Mesodermal cell (in vitro differentiated cells): ENCODE results near the gene TMEM100.
A peak's percentile ranks its signal among the peaks of the same experiment; 100 is the strongest.

Experiments used
- H3K27ac ChIP-seq: 2 replicates; pipeline ENCODE4 v1.7.0; 2013; ENCODE audit warnings: mild to moderate bottlenecking, low read depth, low read length, moderate library complexity; ENCODE audit not compliant: severe bottlenecking
- H3K36me3 ChIP-seq: 2 replicates; pipeline ENCODE4 v1.7.1; 2013; ENCODE audit warnings: mild to moderate bottlenecking, low read length, moderate library complexity; ENCODE audit not compliant: control insufficient read depth, insufficient read depth
- H3K4me1 ChIP-seq: one replicate; pipeline ENCODE4 v1.7.1; 2013; ENCODE audit warnings: mild to moderate bottlenecking, low read length; ENCODE audit not compliant: insufficient read depth, control insufficient read depth, poor library complexity, severe bottlenecking
- H3K4me3 ChIP-seq: 2 replicates; pipeline ENCODE4 v1.7.0; 2013; ENCODE audit warnings: low read length, control low read depth, mild to moderate bottlenecking; ENCODE audit not compliant: insufficient read depth, poor library complexity, severe bottlenecking; ENCODE audit errors: extremely low read depth
- H3K9me3 ChIP-seq: 2 replicates; pipeline ENCODE4 v1.7.1; 2013; ENCODE audit warnings: mild to moderate bottlenecking, low read length, moderate library complexity; ENCODE audit not compliant: control insufficient read depth
- WGBS, 2 experiments: methylation state at CpG; one replicate each; pipeline ENCODE4 v1.1.5; 2013; ENCODE audit warnings: missing lambda C conversion rate in 2 of 2; ENCODE audit not compliant: insufficient coverage in 2 of 2; 5-methylcytosine and 5-hydroxymethylcytosine counted together

The TMEM100 gene

DNA sequence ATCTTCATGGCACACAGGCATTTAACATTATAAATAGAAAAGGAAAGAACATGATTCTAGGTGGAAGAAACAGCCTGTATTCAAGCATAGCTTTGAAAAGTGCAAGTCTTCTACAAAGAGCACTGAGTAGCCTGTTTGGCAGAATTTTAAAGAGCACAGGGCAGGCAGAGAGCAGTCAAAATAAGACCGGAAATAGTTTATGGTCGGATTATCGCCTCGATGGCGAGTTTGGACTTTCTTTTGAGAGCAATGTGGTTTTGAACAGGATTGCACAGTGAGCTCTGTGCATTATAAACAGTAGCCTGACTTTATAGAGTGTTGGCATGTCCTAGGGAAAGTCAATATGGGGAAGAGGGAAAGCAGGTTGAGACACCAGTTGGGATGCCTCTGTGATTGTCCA is 6.2 kb upstream of the TMEM100 start:
- Histone ChIP-seq H3K9me3 (no peaks in the 10 kb centered on the region), H3K4me1 (peaks cover 43% of the 10 kb centered on the region), H3K36me3 (no peaks in the 10 kb centered on the region), H3K27ac (no peak overlapping the region), H3K4me3 (no peak overlapping the region)
- 97 to 100% methylated on average over 5 of the region's 5 CpGs for WGBS, 2 experiments

DNA sequence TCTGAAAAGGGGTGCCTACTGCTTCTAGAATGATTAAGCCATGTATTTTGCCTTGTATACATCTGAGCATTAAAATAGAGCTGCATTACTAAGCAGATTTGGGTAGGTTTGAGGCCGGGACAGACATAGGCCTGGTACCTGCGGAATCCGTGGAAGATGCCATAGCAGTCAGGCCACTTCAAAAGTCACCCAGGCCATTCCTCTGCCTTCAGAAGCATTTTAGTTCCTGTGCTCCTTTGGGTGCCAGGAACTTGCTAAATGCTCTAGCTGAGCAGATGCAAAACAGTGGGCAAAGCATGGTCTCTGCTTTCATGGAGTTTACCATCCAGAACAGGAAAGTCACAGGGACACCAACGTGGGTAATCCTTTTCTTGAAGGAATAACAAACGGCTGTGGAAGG is 5.7 kb upstream of the TMEM100 start:
- Histone ChIP-seq H3K4me3 (no peak overlapping the region), H3K4me1 (peaks cover 40% of the 10 kb centered on the region), H3K36me3 (no peaks in the 10 kb centered on the region), H3K9me3 (no peaks in the 10 kb centered on the region), H3K27ac (no peak overlapping the region)
- WGBS, 2 experiments: 73 to 95% methylated on average over 3 to 5 of the region's 5 CpGs

DNA sequence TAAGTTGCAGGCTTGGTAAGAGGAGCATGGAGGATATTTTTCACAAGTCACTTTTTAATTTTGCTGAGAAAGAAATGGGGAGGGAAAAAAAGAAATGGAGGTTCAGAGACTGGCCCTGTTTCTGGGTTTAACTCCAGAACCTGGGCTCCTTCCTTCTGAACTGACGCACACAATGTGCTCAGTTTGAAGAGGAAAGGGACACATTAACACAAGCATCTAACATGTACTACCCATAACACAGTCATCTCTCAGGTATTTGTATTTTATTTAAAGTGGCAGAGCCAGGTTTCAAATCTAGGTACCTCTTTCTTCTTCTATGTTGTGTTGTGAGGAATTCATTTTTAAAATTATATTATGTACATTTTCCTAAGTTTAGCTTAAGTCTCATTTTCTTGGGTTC is 5.3 kb upstream of the TMEM100 start:
- H3K27ac ChIP-seq: no peak overlapping the region
- no peaks in the 10 kb centered on the region for H3K36me3 ChIP-seq
- H3K4me3 ChIP-seq: no peak overlapping the region
- no peaks in the 10 kb centered on the region for H3K9me3 ChIP-seq
- no CpG with 5 or more reads among the region's 1 CpG for WGBS, 2 experiments
- H3K4me1 ChIP-seq: peaks cover 42% of the 10 kb centered on the region

DNA sequence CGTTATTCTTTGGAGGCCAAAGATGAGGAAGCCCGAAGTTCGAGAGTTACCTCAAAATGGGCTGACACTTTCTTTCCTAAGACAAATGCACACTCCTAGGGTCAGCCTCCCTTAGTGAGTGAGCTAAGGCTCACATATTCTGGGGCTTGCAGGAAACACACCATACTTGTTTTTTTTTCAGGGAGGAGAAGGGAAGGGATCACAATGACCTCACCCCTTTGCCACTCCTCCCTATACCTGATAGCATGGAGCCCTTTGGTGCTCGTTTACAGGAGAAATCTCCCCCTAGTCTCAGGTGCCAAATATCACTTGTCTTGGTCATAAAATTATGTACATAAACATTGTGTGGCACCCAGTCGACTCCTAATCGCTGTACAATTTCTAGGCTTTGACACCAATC is 4.6 kb upstream of the TMEM100 start:
- Histone ChIP-seq H3K4me1 (peaks cover 38% of the 10 kb centered on the region), H3K27ac (no peak overlapping the region), H3K36me3 (no peaks in the 10 kb centered on the region), H3K9me3 (no peaks in the 10 kb centered on the region), H3K4me3 (no peak overlapping the region)
- WGBS, 2 experiments: 100% methylated on average over 3 to 5 of the region's 6 CpGs

DNA sequence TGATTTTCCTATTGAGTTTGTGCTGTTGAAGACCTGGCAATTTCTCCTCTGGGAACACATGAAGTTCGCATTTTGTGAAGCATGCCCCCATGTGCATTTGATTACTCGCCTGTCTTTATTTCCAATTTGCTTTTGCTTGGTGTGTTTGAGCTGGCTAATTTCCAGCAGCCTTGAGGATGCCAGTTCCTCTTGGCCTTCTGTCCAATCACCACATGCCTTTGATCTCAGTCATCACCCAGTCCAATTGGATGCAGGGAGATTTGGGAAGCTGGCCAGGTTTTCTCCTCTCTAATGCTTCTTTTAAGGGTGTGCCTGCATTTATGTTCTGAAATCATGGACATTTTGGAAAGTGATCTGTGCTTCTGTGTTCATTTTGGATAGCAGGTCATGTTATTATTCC is 3.8 kb upstream of the TMEM100 start:
- H3K4me3 ChIP-seq: no peak overlapping the region
- H3K4me1 ChIP-seq: peaks cover 29% of the 10 kb centered on the region
- H3K27ac ChIP-seq: no peak overlapping the region
- H3K36me3 ChIP-seq: peaks cover under 1% of the 10 kb centered on the region
- no peaks in the 10 kb centered on the region for H3K9me3 ChIP-seq
- WGBS, 2 experiments: 91 to 100% methylated on average over 1 to 2 of the region's 2 CpGs

DNA sequence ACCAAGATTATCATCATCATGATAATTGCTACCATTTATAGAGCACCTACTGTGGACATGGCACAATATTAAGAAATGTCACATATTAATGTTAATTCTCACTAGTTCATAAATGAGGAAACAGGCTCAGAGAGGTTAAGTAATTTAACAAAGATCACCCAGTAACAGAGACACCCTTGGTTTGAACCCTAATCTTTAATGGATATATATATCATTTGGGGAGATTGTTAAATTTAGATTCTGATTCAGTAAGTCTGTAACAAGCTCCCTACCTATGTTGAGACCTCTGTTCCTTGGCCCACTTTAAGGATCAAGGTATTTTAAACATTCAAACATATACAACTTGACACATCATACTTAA is 804 bp upstream of the TMEM100 start:
- Histone ChIP-seq H3K27ac (peak overlapping the region; percentile 90), H3K9me3 (no peaks in the 10 kb centered on the region), H3K4me1 (peaks cover 28% of the 10 kb centered on the region), H3K4me3 (peak overlapping the region; percentile 47), H3K36me3 (peaks cover 3% of the 10 kb centered on the region)

DNA sequence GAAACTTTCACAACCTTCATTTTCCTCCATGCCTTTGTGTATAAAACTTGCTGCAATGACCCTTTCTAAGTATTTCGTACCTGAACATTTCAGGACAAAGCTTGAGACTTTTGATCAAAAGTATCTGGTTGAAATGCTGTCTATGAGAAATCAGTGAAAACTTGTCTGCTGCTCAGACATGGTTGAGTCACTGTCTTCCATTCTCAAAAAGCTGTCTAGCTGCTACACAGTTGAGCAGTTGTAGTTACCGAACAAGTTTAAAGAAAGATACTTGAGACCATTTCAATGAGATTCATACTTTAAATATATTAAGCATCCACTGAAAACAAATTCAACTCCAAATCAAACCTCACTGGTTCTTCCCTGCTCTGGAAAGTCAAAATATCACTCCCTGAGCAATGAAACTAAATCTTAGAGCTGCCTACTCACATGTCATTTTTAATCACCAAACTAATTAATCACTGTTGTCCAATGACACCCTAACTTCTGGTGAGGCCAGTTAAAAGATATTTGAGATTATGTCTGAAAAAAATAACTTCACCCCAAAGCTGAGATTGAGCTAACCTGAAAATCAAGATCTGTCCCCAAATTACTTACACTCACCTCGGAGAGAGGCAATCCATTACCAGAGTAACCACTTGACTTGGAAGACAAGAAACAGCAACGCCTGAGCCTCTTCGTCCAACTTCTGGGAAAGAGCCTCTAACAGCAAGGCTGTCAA is 488 bp downstream of the TMEM100 start:
- Histone ChIP-seq H3K36me3 (peaks cover 3% of the 10 kb centered on the region), H3K27ac (peak overlapping the region; percentile 90), H3K4me1 (peaks cover 28% of the 10 kb centered on the region), H3K9me3 (no peaks in the 10 kb centered on the region), H3K4me3 (peak overlapping the region; percentile 47)
- 53 to 80% methylated on average over 2 to 4 of the region's 5 CpGs for WGBS, 2 experiments

DNA sequence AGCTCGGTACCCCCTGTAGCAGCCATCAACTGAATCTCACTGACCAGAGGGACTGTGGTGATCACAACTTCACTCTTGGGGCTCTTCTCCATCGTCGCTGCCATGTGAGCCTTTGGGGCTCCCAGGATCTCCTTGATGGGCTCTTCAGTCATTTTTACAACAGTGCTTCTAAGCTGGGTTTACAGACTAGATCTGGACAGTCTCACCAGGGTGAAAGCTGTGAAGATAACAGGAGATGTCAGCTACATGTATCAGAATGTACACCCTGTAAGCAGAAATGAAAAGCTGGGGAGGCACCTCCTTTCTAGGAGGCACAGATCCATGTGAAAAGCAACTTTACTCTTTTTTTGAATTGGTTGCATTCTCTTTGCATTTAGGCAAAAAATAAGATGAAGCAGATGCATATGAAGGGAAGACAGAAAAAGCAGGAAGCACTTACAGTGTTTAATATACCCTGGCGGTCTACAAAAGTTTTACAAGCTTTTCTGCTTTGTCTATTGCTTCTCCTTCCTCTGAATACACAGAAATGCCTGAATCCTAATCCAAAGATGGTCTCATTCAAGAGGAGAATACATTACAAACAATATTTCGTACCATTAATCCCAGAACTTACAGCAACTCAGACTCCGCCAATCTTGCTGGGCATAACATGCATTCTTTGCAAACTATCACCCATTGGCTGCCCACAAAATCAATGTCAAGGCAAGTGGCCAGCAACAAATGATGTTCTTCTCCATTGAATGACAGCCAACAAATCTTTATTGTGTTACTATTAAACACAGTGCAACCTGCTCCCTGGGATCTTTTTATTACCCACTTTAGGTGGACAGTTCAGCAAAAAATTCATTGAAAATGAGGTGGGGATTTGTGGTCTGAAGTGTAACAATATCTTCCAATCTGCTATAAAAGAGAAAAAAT is 1.5 kb downstream of the TMEM100 start:
- Histone ChIP-seq H3K4me1 (peaks cover 22% of the 10 kb centered on the region), H3K9me3 (no peaks in the 10 kb centered on the region), H3K4me3 (peak overlapping the region; percentile 47), H3K27ac (no peak overlapping the region), H3K36me3 (peaks cover 3% of the 10 kb centered on the region)
- 93 to 97% methylated on average over 6 of the region's 6 CpGs for WGBS, 2 experiments

DNA sequence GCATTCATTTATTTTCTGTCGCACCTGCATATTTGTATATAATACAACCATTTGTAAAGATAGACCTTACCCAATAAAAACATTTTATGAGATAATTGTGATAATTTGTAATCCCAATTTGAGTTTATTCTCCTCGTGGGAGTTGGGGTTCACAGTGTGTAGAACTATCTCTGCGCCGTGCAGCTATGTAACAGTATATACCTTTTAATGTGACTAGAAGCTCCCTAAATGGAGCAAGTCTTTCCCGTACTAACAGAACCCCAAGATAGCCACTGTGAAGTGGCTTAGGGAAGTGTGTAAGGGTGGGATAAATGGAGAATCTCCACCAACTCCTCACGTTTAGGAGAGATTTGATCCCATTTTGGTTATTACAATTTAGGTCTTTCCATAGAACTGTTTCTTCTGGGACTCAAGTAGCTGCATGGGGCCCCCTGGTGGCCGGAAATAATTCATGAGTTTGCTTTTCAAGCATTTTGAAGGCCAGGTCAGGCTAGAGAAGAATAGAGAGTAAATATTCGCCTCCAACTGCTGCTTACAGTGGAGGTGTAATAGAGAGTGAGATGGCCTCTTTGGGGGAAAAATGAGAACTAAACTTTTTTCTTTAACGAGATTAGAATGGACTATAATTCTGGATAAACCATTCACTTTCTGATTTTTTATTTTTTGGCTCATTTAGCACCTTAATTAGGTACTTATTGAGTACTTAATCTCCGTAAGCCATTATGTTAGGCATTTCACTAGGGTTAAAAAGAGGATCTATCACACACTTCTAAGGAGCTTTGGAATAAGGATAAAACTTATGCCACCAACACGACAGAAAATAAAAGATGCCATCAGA is 4.5 kb downstream of the TMEM100 start:
- no peak overlapping the region for H3K27ac ChIP-seq
- H3K4me3 ChIP-seq: no peak overlapping the region
- WGBS, 2 experiments: 83 to 100% methylated on average over 1 to 2 of the region's 11 CpGs
- H3K9me3 ChIP-seq: no peaks in the 10 kb centered on the region
- peaks cover 3% of the 10 kb centered on the region for H3K36me3 ChIP-seq
- peaks cover 6% of the 10 kb centered on the region for H3K4me1 ChIP-seq

DNA sequence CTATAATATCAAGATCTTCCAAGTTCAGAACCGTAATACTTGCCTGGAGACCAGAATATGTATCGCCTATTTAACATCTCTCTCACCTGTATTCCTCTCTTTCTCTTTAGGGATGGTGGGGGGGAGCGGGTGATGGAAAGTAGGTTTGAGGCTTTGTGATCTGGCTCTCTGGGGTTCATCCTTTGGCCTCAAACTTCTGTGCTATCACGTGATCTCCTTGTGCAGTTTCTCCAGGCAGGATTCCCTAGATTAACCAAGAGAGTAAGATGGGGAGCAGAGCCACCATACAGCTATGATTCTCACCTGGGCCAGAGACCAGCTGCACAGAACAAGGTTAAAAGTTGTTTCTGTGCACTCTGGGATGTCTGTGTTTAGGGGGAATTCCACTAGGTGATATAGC is 5.2 kb downstream of the TMEM100 start:
- peaks cover 6% of the 10 kb centered on the region for H3K4me1 ChIP-seq
- H3K9me3 ChIP-seq: no peaks in the 10 kb centered on the region
- 80 to 100% methylated on average over 1 of the region's 4 CpGs for WGBS, 2 experiments
- H3K4me3 ChIP-seq: no peak overlapping the region
- peaks cover 3% of the 10 kb centered on the region for H3K36me3 ChIP-seq
- no peak overlapping the region for H3K27ac ChIP-seq
